HepG2 (cell line): ENCODE data around the gene MSMB. TPM values are rescaled to one million over a fixed set of nuclear protein-coding genes. Genes with fewer than 3 reads are reported as not detected.

Experiments
- FOSL2 ChIP-seq: sonication (generic); formaldehyde crosslinking; IDR thresholded peaks from 2 replicates; pipeline ENCODE4 v1.4.0; 2020; ENCODE audit warnings: missing genetic modification reagents
- KMT2A ChIP-seq: sonication (generic); formaldehyde crosslinking; IDR thresholded peaks from 2 replicates; pipeline ENCODE4 v1.4.0; 2020; ENCODE audit warnings: missing genetic modification reagents
- MEF2D ChIP-seq: sonication (generic); formaldehyde crosslinking; IDR thresholded peaks from 2 replicates; pipeline ENCODE4 v1.5.1; 2020; ENCODE audit warnings: mild to moderate bottlenecking, missing genetic modification reagents
- NRL ChIP-seq: sonication (generic); formaldehyde crosslinking; IDR thresholded peaks from 2 replicates; pipeline ENCODE4 v1.5.0; 2020; ENCODE audit warnings: missing genetic modification reagents, mild to moderate bottlenecking, moderate library complexity, borderline replicate concordance
- PAX8 ChIP-seq: sonication (generic); formaldehyde crosslinking; IDR thresholded peaks from 2 replicates; pipeline ENCODE4 v1.8.0; 2022; ENCODE audit warnings: mild to moderate bottlenecking, missing genetic modification reagents, borderline replicate concordance
- SP2 ChIP-seq: sonication (generic); formaldehyde crosslinking; IDR thresholded peaks from 2 replicates; pipeline ENCODE4 v1.5.1; 2020; ENCODE audit warnings: mild to moderate bottlenecking, missing genetic modification reagents
- TCF12 ChIP-seq, 2 experiments: fragments of 450-650 bp in 1 of 2; sonication (generic) in 1 of 2; formaldehyde crosslinking in 1 of 2; IDR thresholded peaks; 2 replicates each; pipeline versions ENCODE4 v1.6.1 to v1.8.0; 2017 to 2022; ENCODE audit warnings: antibody characterized with exemption in 1 of 2, mild to moderate bottlenecking in 1 of 2, missing genetic modification reagents in 1 of 2, moderate library complexity in 1 of 2
- U2AF1 ChIP-seq: fragments of 200-400 bp; formaldehyde crosslinking; optimal IDR thresholded peaks from 2 replicates; pipeline ENCODE3; 2017; ENCODE audit warnings: mild to moderate bottlenecking, low read depth, low read length
- YEATS2 ChIP-seq: sonication (generic); formaldehyde crosslinking; IDR thresholded peaks from 2 replicates; pipeline ENCODE4 v1.4.0; 2020; ENCODE audit warnings: missing genetic modification reagents, borderline replicate concordance
- ZNF557 ChIP-seq: sonication (generic); formaldehyde crosslinking; IDR thresholded peaks from 2 replicates; pipeline ENCODE4 v1.4.0; 2020; ENCODE audit warnings: missing genetic modification reagents
- ZNF615 ChIP-seq: sonication (generic); formaldehyde crosslinking; IDR thresholded peaks from 2 replicates; pipeline ENCODE4 v1.5.0; 2020; ENCODE audit warnings: mild to moderate bottlenecking, missing genetic modification reagents, borderline replicate concordance
- ZSCAN30 ChIP-seq: sonication (generic); formaldehyde crosslinking; IDR thresholded peaks from 2 replicates; pipeline ENCODE4 v1.5.0; 2020; ENCODE audit warnings: mild to moderate bottlenecking, missing genetic modification reagents
- polyA plus RNA-seq, 8 experiments: library from polyadenylated mRNA; depleted of rRNA in 3 of 8; stranded (reverse) in 7 of 8; unstranded in 1 of 8; fragments of >200 nt; fragmentation: Illumina TruSeq in 4 of 8; extraction: Trizol in 4 of 8; gene quantifications; 2 replicates each; pipeline versions ENCODE4 v1.2.1 to v1.2.3, GENCODE V29; 2011 to 2016; ENCODE audit warnings: low read depth in 4 of 8, missing spikeins in 1 of 8, mixed read lengths in 1 of 8; ENCODE audit not compliant: insufficient read depth in 1 of 8
- total RNA-seq, 5 experiments: library from RNA; depleted of rRNA; stranded (reverse); fragments of >200 nt; fragmentation: Illumina TruSeq; extraction: Trizol; gene quantifications; 2 replicates each; pipeline ENCODE4 v1.2.3, GENCODE V29; 2016; ENCODE audit warnings: low read depth in 1 of 5
- TF ChIP-seq, protein P1 (sequence below): sonication (generic); formaldehyde crosslinking; IDR thresholded peaks from 2 replicates; pipeline ENCODE4 v1.4.0; 2020; ENCODE audit warnings: missing genetic modification reagents, borderline replicate concordance
- TF ChIP-seq, protein P2 (sequence below): sonication (generic); formaldehyde crosslinking; IDR thresholded peaks from 2 replicates; pipeline ENCODE4 v1.4.0; 2020; ENCODE audit warnings: missing genetic modification reagents
- TF ChIP-seq, protein P3 (sequence below): sonication (generic); formaldehyde crosslinking; IDR thresholded peaks from 2 replicates; pipeline ENCODE4 v1.5.0; 2020; ENCODE audit warnings: missing genetic modification reagents
- TF ChIP-seq, protein P4 (sequence below): IDR thresholded peaks from 2 replicates; pipeline ENCODE4 v1.6.1; 2016; ENCODE audit warnings: missing genetic modification reagents, missing compliant biosample characterization
- TF ChIP-seq, protein P5 (sequence below): sonication (generic); formaldehyde crosslinking; IDR thresholded peaks from 2 replicates; pipeline ENCODE4 v1.8.0; 2023; ENCODE audit warnings: mild to moderate bottlenecking, missing genetic modification reagents
- TF ChIP-seq, protein P6 (sequence below): IDR thresholded peaks from 2 replicates; pipeline ENCODE4 v1.6.1; 2016

MSMB gene
- total and polyA plus RNA-seq, 2 of the 13 experiments (the other 11 are each of a cell fraction or from before 2014, with no cell fraction given) = 0.84 TPM; not detected in 1

DNA sequence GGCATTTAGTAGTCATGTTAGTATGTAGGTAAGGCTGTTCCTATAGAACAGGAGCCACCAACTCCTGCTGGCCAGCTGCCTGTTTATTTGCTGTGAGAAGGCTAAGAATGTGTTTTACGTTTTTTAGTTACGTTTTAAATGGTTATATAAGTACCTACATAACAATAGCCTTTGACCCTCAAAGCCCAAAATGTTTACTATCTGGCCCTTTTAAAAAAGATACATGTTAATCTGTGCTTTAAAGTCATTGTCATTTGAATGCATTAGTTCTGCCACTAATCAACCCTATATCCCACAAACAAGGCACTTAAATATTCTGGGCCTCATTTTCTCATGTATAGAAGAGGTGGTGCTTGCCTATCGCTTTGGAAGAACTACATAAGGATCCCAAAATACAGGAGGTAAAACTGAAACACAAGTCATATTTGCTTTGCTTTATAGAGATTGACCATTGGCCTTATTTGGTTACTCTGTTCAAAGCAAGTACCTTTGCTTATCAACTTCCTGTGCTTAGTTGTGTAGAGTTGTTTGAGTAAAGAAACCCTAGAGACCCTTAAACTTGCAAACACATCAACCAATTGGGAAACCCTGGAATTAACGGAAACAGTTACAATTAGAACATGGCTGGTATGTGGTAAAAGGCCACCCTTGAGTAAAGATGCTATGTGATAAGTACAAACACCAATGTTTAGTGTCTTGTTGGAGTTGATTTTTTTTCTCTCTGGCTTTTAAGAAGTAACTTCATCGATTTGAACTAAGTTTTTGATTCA lies 47.9 kb downstream of the MSMB start (continued):
- no peak for TF ChIP-seq TCF12 (IDR thresholded peaks at IDR 0.05)
- peak; percentile 94; the same call in 1 of the 2 replicates for TF ChIP-seq TCF12 (CRISPR knock-in tag; IDR thresholded peaks at IDR 0.05)
- TF ChIP-seq, protein P1, sequence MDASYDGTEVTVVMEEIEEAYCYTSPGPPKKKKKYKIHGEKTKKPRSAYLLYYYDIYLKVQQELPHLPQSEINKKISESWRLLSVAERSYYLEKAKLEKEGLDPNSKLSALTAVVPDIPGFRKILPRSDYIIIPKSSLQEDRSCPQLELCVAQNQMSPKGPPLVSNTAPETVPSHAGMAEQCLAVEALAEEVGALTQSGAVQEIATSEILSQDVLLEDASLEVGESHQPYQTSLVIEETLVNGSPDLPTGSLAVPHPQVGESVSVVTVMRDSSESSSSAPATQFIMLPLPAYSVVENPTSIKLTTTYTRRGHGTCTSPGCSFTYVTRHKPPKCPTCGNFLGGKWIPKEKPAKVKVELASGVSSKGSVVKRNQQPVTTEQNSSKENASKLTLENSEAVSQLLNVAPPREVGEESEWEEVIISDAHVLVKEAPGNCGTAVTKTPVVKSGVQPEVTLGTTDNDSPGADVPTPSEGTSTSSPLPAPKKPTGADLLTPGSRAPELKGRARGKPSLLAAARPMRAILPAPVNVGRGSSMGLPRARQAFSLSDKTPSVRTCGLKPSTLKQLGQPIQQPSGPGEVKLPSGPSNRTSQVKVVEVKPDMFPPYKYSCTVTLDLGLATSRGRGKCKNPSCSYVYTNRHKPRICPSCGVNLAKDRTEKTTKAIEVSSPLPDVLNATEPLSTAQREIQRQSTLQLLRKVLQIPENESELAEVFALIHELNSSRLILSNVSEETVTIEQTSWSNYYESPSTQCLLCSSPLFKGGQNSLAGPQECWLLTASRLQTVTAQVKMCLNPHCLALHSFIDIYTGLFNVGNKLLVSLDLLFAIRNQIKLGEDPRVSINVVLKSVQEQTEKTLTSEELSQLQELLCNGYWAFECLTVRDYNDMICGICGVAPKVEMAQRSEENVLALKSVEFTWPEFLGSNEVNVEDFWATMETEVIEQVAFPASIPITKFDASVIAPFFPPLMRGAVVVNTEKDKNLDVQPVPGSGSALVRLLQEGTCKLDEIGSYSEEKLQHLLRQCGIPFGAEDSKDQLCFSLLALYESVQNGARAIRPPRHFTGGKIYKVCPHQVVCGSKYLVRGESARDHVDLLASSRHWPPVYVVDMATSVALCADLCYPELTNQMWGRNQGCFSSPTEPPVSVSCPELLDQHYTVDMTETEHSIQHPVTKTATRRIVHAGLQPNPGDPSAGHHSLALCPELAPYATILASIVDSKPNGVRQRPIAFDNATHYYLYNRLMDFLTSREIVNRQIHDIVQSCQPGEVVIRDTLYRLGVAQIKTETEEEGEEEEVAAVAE (CRISPR knock-in tag) = no peak
- TF ChIP-seq, protein P2, sequence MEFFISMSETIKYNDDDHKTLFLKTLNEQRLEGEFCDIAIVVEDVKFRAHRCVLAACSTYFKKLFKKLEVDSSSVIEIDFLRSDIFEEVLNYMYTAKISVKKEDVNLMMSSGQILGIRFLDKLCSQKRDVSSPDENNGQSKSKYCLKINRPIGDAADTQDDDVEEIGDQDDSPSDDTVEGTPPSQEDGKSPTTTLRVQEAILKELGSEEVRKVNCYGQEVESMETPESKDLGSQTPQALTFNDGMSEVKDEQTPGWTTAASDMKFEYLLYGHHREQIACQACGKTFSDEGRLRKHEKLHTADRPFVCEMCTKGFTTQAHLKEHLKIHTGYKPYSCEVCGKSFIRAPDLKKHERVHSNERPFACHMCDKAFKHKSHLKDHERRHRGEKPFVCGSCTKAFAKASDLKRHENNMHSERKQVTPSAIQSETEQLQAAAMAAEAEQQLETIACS = no peak
- no peak for TF ChIP-seq ZNF615
- peak; percentile 96 for TF ChIP-seq MEF2D
- TF ChIP-seq KMT2A (CRISPR knock-in tag) = no peak; the same call in 1 of the 2 replicates
- no peak for TF ChIP-seq PAX8
- TF ChIP-seq ZNF557 (CRISPR knock-in tag) = no peak
- TF ChIP-seq, protein P3, sequence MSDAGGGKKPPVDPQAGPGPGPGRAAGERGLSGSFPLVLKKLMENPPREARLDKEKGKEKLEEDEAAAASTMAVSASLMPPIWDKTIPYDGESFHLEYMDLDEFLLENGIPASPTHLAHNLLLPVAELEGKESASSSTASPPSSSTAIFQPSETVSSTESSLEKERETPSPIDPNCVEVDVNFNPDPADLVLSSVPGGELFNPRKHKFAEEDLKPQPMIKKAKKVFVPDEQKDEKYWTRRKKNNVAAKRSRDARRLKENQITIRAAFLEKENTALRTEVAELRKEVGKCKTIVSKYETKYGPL = peak; percentile 89; the same call in 1 of the 2 replicates
- no peak for TF ChIP-seq SP2 (CRISPR knock-in tag)
- TF ChIP-seq, protein P4, sequence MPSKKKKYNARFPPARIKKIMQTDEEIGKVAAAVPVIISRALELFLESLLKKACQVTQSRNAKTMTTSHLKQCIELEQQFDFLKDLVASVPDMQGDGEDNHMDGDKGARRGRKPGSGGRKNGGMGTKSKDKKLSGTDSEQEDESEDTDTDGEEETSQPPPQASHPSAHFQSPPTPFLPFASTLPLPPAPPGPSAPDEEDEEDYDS = no peak; the same call in 1 of the 2 replicates
- TF ChIP-seq NRL (CRISPR knock-in tag) = no peak
- peak; percentile 54 for TF ChIP-seq FOSL2
- peak; percentile 9; the same call in 1 of the 2 replicates for TF ChIP-seq YEATS2 (CRISPR knock-in tag)
- TF ChIP-seq ZSCAN30 (CRISPR knock-in tag) = no peak
- TF ChIP-seq, protein P5, sequence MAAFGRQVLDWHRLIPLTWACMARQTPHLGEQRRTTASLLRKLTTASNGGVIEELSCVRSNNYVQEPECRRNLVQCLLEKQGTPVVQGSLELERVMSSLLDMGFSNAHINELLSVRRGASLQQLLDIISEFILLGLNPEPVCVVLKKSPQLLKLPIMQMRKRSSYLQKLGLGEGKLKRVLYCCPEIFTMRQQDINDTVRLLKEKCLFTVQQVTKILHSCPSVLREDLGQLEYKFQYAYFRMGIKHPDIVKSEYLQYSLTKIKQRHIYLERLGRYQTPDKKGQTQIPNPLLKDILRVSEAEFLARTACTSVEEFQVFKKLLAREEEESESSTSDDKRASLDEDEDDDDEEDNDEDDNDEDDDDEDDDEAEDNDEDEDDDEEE (CRISPR knock-in tag) = no peak
- TF ChIP-seq, protein P6, sequence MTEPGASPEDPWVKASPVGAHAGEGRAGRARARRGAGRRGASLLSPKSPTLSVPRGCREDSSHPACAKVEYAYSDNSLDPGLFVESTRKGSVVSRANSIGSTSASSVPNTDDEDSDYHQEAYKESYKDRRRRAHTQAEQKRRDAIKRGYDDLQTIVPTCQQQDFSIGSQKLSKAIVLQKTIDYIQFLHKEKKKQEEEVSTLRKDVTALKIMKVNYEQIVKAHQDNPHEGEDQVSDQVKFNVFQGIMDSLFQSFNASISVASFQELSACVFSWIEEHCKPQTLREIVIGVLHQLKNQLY (CRISPR knock-in tag) = peak; percentile 60; the same call in 1 of the 2 replicates
- no peak for TF ChIP-seq U2AF1
